HG03520 (cell line): ENCODE measurements around the gene GALNT6.

Experiments
- ATAC-seq: cut with Tn5 transposase; IDR thresholded peaks from one replicate; pipeline ENCODE4 v1.9.1; 2021; ENCODE audit warnings: mild to moderate bottlenecking, moderate library complexity; ENCODE audit not compliant: unreplicated experiment

Gene GALNT6

DNA sequence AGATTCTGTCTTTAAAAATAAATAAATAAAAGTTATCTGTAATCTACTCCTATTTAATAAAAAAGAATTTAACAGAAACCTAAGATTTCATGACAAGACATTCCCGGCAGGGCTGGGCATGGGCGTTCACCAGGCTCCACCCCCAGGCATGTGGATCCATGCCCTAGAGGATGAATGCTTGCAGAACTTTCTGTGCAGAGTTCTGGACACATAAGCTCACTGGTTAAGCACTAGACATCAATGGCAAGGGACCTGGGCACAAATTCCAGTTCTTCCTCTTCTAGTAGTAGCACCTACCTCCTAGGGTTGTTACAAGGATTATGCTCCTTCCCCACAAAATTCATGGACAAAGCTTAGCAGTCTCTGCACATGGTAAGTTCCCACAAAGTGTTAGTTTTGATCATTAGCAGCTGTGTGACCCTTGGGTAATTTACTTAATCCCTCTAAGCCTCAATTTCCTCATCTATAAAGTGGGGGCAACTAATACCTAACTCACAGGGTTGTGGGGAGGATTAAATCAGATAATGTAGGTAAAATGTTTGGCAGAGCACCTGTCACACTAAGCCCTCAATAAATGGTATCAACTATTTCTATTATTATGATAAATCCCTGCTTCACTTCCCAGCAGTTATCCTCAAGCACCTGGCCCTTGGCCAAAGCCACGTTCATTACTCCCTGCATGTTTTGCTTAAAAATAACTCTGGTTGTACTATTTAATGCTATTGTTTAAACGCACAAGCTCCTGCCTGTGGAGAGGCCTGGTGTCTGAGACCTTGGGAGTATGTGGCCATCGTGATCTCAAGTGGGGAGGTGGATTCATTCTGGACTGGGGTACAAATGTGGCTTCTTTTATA lies 9.8 kb downstream of the GALNT6 start:
- ATAC-seq: no peak

- ATAC-seq: no peak
Observed at GRCh38 chr12:51379571-51379970, 11.6 kb downstream of the GALNT6 start.

- ATAC-seq: no peak
Observed at GRCh38 chr12:51378749-51379148, 12.5 kb downstream of the GALNT6 start.

DNA sequence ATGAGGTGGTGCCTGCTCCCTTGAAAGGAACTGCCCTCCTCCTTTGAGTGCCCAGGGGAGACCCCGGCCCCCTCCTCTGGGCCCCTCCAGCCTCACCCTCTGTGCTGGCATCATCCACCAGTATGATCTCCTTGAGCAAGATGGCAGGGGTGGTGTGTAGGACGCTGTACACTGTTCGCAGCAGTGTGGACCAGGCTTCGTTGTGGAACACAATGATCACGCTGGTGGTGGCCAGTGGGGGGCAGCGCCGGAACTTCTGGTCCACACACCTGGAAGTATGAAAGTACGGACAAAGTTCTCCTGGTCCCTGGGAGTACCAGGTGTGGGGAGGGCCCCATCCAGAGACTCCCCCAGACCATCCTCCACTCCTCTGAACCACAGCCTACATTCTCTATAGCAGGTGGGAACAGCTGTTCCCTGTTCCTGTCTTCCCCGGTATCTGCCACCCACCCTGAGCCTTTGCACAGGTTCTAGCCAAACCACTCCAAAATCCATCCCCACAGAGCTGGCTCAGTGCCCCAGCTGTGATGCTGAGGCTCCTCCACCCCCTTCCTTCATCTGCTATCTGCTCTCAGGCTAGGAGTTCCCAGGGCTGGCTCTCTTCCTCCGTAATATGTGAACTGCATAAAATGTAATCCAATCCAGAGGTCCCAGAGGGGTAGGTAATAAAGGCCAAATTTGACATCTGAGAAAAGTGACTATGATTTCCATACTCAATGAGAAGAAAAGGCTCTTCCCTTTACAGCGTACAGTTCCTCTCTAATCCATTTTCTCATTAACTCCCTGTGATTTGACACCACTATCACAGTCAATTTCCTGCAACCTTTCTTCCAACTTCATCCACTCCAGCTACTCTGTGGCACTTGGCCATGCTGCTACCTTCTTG lies 13.9 kb downstream of the GALNT6 start:
- ATAC-seq: no peak

- no peak for ATAC-seq
Observed at GRCh38 chr12:51374856-51375255, 16.4 kb downstream of the GALNT6 start.

DNA sequence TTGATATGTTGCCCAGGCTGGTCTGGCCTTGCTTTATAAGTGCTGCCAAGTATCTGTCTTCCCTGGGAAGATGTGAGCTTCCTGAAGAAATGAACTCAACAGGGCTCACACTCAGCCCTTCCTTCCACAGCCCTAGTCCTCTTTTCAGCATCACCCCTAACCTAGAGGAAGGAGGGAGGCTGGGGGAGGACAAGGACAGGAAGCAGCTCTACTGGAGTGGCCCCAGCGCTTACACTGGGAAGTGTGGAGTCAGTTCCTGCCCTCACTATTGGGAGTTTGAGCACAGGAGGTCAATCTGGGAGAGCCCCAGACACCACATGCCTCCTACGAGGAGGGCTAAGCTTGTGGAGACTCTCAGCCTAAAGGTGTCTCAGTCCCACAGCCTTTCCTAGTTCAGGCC lies 16.8 kb downstream of the GALNT6 start:
- ATAC-seq: no peak

GRCh38 chr12:51373187-51373586 lies 18.0 kb downstream of the GALNT6 start:
- ATAC-seq: no peak

DNA sequence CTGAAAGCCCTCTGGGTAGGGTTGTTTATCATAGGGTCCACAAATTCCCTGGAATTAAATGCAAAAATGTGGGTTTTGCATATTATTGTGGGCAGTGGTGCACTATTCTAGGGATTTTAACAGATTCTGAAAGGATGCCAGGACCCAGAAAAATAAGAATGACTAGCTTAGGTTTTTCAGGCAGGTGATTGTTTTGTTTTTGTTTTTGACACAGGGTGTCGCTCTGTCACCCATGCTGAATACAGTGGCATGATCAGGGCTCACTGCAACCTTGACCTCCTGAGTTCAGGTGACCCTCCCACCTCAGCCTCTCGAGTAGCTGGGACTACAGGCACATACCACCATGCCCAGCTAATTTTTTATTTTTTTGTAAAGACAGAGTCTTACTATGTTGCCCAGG lies 19.2 kb downstream of the GALNT6 start:
- ATAC-seq: no peak

- no peak for ATAC-seq
Observed at GRCh38 chr12:51371295-51371953, 19.8 kb downstream of the GALNT6 start.

DNA sequence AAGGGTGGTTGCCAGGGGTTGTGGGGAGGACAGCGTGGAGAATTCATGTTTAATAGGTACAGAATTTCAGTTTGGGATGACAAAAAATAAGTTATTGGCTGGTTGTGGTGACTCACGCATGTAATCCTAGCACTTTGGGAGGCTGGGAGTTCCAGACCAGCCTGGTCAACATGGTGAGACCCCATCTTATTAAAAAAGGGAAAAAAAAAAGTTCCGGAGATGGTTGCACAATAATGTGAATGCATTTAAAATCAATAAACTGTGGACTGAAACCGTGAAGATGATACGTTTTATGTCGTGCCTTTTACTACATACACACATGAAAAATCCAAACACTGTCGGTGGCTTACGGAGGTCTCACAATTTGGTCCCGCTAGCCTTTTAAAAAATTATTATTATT lies 20.5 kb downstream of the GALNT6 start:
- ATAC-seq: no peak

DNA sequence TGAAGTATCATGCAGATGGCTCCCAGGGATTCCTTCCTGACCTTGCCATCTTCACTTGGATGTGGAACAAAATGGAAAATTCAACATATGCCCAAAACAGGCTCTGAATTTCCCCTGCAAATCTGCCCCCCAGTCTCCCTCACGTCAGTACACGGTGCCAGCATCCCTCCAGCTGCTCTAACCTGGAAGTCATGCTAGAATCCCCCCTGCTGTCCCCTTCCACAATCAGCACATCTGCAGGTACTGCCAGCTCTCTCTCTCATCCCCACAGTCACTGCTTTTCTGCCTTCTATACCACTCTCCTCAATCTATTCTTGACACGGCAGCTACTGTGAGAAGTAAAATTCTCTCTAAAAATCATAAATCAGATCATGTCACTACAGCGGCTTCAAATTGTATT lies 21.6 kb downstream of the GALNT6 start:
- no peak for ATAC-seq

DNA sequence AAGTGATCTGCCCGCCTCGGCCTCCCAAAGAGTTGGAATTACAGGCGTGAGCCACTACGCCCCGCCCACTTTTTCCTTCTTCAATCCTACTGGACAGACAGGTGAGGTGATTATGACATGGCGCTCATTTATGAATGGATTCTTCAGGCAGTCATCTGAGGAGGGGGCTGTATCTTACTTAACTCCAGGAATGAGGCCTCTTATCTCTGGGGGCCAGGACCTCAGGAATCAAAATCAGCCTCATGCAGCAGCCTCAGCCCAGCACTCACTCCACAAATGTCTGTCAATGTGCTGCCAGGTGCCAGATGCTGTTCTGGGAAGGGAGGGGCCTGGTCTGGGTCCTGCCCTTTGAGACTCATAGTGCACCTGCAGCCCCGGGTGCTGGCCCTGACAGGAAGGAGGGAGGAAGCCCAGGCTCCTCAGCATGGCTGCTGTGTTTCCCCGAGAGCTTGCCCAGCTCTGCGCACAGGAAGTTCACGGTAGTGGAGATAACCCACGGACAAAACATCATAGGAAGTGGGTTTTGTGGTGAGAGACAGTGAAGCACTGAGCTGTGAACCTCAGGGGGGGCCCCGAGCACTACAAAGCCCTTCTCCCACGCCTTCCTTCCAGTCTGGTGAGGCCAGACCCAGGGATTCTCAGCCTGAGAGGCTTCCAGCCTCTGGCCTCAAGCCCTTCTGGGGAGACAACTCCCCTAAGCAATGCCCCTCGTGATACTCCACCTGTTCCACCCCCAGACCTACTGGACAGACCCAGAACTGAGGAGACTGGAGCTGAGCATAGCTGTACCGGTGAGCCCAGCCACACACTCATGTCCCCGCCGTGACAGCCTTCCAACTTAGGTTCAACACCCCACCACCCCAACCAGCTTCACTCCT lies 22.3 kb downstream of the GALNT6 start:
- ATAC-seq: peak; percentile 94

GRCh38 chr12:51365276-51365675 lies 25.9 kb downstream of the GALNT6 start:
- ATAC-seq: no peak

- ATAC-seq: no peak
Observed at GRCh38 chr12:51364001-51364400, 27.2 kb downstream of the GALNT6 start.

- no peak for ATAC-seq
Observed at GRCh38 chr12:51362747-51363342, 28.4 kb downstream of the GALNT6 start.

DNA sequence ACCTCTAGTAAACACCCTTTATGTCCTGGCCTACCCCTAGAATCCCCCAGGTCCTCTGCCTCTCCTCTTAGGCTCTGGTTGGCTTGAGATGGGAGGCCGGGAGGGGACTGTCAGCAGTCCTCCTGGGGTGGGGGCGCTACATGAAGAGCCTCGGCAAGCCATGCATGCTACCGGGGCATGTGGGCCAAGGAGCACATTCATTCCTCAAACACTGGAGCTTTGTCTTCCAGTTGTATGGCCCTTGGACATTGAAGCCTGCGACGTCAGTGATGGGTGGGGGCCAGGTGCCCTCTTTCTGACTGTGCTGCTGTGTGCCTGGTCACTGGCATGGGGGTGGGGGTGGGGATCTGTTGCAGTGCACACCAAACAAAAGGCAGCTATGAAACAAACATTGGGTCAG lies 28.9 kb downstream of the GALNT6 start:
- no peak for ATAC-seq

DNA sequence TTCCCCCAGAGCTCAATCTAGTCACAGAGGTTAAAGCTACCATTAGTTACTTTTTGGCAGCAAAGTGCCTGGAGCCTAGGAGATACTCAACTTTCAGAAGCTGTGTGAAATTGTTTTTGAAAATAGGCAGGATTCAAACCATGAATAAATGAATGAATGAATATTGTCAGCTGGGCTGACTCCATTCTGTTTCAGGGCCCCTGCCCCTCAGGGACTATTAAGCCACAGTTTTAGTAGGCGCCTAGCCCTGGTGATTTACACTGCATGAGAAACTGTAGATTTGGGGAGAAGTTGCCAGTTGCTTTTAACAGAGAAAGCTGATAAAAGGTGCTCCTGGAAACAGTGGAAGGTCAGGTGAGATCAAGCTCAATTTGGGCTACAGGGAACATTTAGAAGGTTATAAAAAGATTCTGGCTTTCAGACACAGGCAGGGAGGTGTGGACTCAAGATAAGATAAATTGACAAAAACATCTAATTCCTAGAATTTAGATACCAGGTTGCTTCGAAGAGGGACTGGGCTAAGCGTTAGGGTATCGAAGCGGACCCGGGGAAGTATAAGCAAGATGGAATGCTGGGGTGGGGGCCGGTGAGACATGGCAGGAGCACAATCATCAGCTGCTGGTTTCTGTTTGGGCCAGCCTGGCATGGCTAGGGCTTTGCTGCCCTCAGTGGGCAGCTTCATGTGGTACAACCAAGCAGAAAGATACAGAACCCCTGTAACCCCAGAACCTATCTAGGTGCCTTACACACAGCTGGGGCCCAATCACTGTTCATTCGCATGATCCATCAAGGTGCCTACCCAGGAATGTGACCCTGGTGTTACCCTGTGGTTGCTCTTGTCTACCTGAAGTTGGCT lies 29.8 kb downstream of the GALNT6 start:
- no peak for ATAC-seq

- no peak for ATAC-seq
Observed at GRCh38 chr12:51360315-51360714, 30.9 kb downstream of the GALNT6 start.

DNA sequence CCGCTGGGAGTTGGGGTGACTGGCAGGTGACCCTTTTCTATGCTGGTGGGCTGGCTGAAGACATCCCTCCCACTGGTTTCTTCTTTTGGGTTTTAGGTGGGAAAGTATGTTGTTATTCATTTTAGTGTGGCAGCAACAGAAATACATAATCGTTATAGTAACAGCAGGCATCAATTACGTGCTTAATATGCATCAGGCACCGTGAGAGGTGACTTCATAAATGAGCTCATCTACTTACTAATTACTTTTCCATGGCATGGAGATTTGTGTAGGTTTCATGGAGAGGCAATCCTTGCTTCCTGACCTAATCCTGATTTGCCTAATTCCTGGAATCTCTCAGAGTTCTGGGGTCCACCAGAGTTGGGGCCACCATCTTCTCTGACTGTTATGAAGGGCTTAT lies 31.4 kb downstream of the GALNT6 start:
- no peak for ATAC-seq
